Neuronal stem cell (in vitro differentiated cells): ENCODE results near the gene PDHA2. TPM values are rescaled to one million over a fixed set of nuclear protein-coding genes. Genes with fewer than 3 reads are reported as not detected.

Source experiments
- DNase-seq: peaks from one replicate; pipeline ENCODE4 v3.0.0-alpha.2; 2013; ENCODE audit warnings: low spot score
- H2AFZ ChIP-seq: one replicate; pipeline ENCODE4 v1.6.1; 2013; ENCODE audit warnings: mild to moderate bottlenecking, low read length, inconsistent platforms
- H2AK5ac ChIP-seq: 2 replicates; pipeline ENCODE4 v1.6.1; 2013; ENCODE audit warnings: low read depth, mild to moderate bottlenecking, inconsistent platforms, low read length, moderate library complexity, mixed read lengths
- H2BK120ac ChIP-seq: 2 replicates; pipeline ENCODE4 v1.6.1; 2013; ENCODE audit warnings: low read depth, mild to moderate bottlenecking, inconsistent platforms, low read length, moderate library complexity, mixed read lengths
- H2BK12ac ChIP-seq: one replicate; pipeline ENCODE4 v1.6.1; 2013; ENCODE audit warnings: low read length, inconsistent platforms
- H2BK15ac ChIP-seq: 2 replicates; pipeline ENCODE4 v1.6.1; 2013; ENCODE audit warnings: mild to moderate bottlenecking, low read length, inconsistent platforms, mixed read lengths
- H2BK5ac ChIP-seq: one replicate; pipeline ENCODE4 v1.6.1; 2013; ENCODE audit warnings: inconsistent platforms, mild to moderate bottlenecking, low read length, moderate library complexity
- H3K14ac ChIP-seq: one replicate; pipeline ENCODE4 v1.6.1; 2013; ENCODE audit warnings: low read length, inconsistent platforms
- H3K18ac ChIP-seq: 2 replicates; pipeline ENCODE4 v1.6.1; 2013; ENCODE audit warnings: low read length, inconsistent platforms
- H3K23ac ChIP-seq: 2 replicates; pipeline ENCODE4 v1.6.1; 2013; ENCODE audit warnings: low read depth, mild to moderate bottlenecking, mixed read lengths, low read length, inconsistent platforms; ENCODE audit not compliant: poor library complexity
- H3K27ac ChIP-seq: replicated peaks from 3 replicates; pipeline ENCODE4 v1.5.1; 2013; ENCODE audit warnings: low read length, inconsistent platforms
- H3K27me3 ChIP-seq, 3 experiments: 2 replicates each; pipeline ENCODE4 v1.6.1; 2013; ENCODE audit warnings: low read length in 3 of 3, mild to moderate bottlenecking in 2 of 3, inconsistent platforms in 1 of 3, low read depth in 1 of 3, mixed read lengths in 1 of 3, moderate library complexity in 1 of 3; ENCODE audit not compliant: control insufficient read depth in 3 of 3, insufficient read depth in 3 of 3
- H3K36me3 ChIP-seq, 2 donors: replicated peaks in 1 of 2; 2 replicates each; pipeline ENCODE4 v1.6.1; 2013; ENCODE audit warnings: low read length in 2 of 2; ENCODE audit not compliant: control insufficient read depth in 2 of 2, insufficient read depth in 2 of 2
- H3K4ac ChIP-seq: 2 replicates; pipeline ENCODE4 v1.6.1; 2013; ENCODE audit warnings: inconsistent platforms, mild to moderate bottlenecking, low read length, moderate library complexity
- H3K4me1 ChIP-seq, 2 donors: 1 replicate in 1 of 2; 2 replicates in 1 of 2; pipeline ENCODE4 v1.6.1; 2013; ENCODE audit warnings: low read length in 2 of 2, low read depth in 1 of 2; ENCODE audit not compliant: control insufficient read depth in 2 of 2, insufficient read depth in 1 of 2
- H3K4me2 ChIP-seq: one replicate; pipeline ENCODE4 v1.6.1; 2013; ENCODE audit warnings: mild to moderate bottlenecking, low read length, inconsistent platforms; ENCODE audit not compliant: insufficient read depth, poor library complexity, severe bottlenecking
- H3K4me3 ChIP-seq, 2 donors: 2 replicates each; pipeline ENCODE4 v1.5.1; 2013; ENCODE audit warnings: low read length in 2 of 2, mild to moderate bottlenecking in 2 of 2, inconsistent platforms in 1 of 2, moderate library complexity in 1 of 2
- H3K79me1 ChIP-seq: one replicate; pipeline ENCODE4 v1.6.1; 2013; ENCODE audit warnings: low read depth, mild to moderate bottlenecking, inconsistent platforms, low read length, moderate library complexity
- H3K9ac ChIP-seq: one replicate; pipeline ENCODE4 v1.6.1; 2013; ENCODE audit warnings: mild to moderate bottlenecking, low read depth, low read length, inconsistent platforms; ENCODE audit not compliant: poor library complexity
- H3K9me3 ChIP-seq, 2 donors: replicated peaks in 1 of 2; 2 replicates each; pipeline versions ENCODE3 to v1.6.1; 2013; ENCODE audit warnings: low read length in 2 of 2, mild to moderate bottlenecking in 2 of 2, inconsistent platforms in 1 of 2, low read depth in 1 of 2, mixed read lengths in 1 of 2, moderate library complexity in 1 of 2; ENCODE audit not compliant: control insufficient read depth in 2 of 2, insufficient read depth in 1 of 2
- H4K8ac ChIP-seq: one replicate; pipeline ENCODE4 v1.6.1; 2013; ENCODE audit warnings: low read depth, mild to moderate bottlenecking, inconsistent platforms, low read length, moderate library complexity
- H4K91ac ChIP-seq: one replicate; pipeline ENCODE4 v1.6.1; 2013; ENCODE audit warnings: low read length, low read depth, mild to moderate bottlenecking, inconsistent platforms; ENCODE audit not compliant: poor library complexity
- WGBS, 2 donors: extraction: QIAGEN DNeasy Blood & Tissue Kit; methylation state at CpG; one replicate each; pipeline ENCODE4 v1.1.7; 2013; ENCODE audit warnings: missing lambda C conversion rate in 2 of 2, mixed read lengths in 1 of 2; ENCODE audit not compliant: insufficient read length in 2 of 2, insufficient replicate concordance in 1 of 2; ENCODE audit errors: extremely low coverage in 2 of 2; 5-methylcytosine and 5-hydroxymethylcytosine counted together
- polyA plus RNA-seq, 2 experiments: library from polyadenylated mRNA; stranded (reverse); fragments of 200-250 nt; gene quantifications; one replicate each; pipeline ENCODE4 v1.2.3, GENCODE V29; 2013

Gene PDHA2
- polyA plus RNA-seq (2013, experiment 1 of 2): not detected
- not detected for polyA plus RNA-seq (2013, experiment 2 of 2)

DNA sequence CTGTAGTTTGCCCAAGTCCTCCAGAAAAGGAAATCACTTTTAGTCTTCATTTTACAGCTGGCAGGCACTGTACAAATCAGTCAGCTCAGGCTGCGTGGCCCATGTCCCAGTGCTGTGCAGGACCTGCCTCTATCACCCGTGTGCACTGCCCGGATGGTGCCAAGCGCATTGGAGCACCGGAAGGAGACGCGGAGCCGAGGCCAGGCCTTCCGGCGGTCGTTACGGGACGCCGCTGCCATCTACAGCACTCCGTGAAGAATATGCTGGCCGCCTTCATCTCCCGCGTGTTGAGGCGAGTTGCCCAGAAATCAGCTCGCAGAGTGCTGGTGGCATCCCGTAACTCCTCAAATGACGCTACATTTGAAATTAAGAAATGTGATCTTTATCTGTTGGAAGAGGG is at the start of gene PDHA2:
TSS of gene PDHA2 (plus strand) at position 203 of the 400 bp plus-strand sequence. CDS start at position 261, 58 bp downstream.
- H4K8ac ChIP-seq: peak within 1 kb of the TSS; percentile 29
- DNase-seq: no peak
- H3K27me3 ChIP-seq: no peaks in the 10 kb centered on the region
- H2BK12ac ChIP-seq: no peak within 1 kb of the TSS
- H3K9ac ChIP-seq: no peak within 1 kb of the TSS
- H2AK5ac ChIP-seq: no peak within 1 kb of the TSS
- no peak within 1 kb of the TSS for H3K4ac ChIP-seq
- H3K36me3 ChIP-seq: no peaks in the 10 kb centered on the region
- no peak within 1 kb of the TSS for H3K23ac ChIP-seq
- H3K4me1 ChIP-seq: peaks cover 2 to 8% of the 10 kb centered on the region in 2 donors
- no peak within 1 kb of the TSS for H2AFZ ChIP-seq
- no peak within 1 kb of the TSS for H2BK15ac ChIP-seq
- H3K18ac ChIP-seq: peak within 1 kb of the TSS; percentile 36
- peak within 1 kb of the TSS; percentile 15 for H3K14ac ChIP-seq
- no peak within 1 kb of the TSS for H2BK120ac ChIP-seq
- peak within 1 kb of the TSS in 1 of 2 donors; percentile 48 for H3K4me3 ChIP-seq
- peak within 1 kb of the TSS; percentile 34 for H4K91ac ChIP-seq
- H3K9me3 ChIP-seq: peaks cover 0 to 3% of the 10 kb centered on the region in 2 donors
- no peaks in the 10 kb centered on the region for H3K79me1 ChIP-seq
- H2BK5ac ChIP-seq: no peak within 1 kb of the TSS
- no peak within 1 kb of the TSS for H3K27ac ChIP-seq
- no peak within 1 kb of the TSS for H3K4me2 ChIP-seq
- WGBS, 2 donors: no CpG with 5 or more reads among the region's 22 CpGs

DNA sequence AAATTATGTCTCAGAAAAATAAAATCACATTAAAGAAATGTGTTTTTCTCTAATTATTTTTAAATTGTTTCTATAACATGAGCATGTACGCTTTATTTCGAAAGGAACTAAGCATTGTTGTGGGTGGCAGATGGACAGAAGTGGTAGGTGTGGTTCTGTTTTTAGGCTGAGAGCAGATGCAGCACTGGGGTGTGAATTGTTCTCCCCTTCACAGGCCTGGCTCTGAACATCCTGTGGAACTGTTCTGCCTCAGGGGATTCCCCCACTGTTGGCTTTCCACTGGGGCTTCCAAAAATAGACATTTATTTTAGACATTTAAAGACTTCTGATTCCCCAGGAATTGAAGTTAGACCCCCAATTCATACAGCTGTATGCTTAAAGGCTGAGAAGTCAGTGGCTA is 41.9 kb upstream of the PDHA2 start:
- Histone ChIP-seq H3K4me2 (no peak overlapping the region), H3K18ac (no peak overlapping the region), H3K23ac (no peak overlapping the region), H4K8ac (no peak overlapping the region), H2AFZ (no peak overlapping the region), H3K14ac (no peak overlapping the region), H3K36me3 (no peaks in the 10 kb centered on the region), H2BK15ac (no peak overlapping the region), H3K4me3 (no peak overlapping the region), H3K9ac (no peak overlapping the region), H2AK5ac (no peak overlapping the region), H4K91ac (no peak overlapping the region), H3K27me3 (no peaks in the 10 kb centered on the region), H2BK5ac (no peak overlapping the region), H2BK12ac (no peak overlapping the region), H3K79me1 (no peaks in the 10 kb centered on the region), H3K9me3 (peaks cover 0 to 7% of the 10 kb centered on the region in 2 donors), H3K27ac (no peak overlapping the region), H3K4me1 (peaks cover 0 to 9% of the 10 kb centered on the region in 2 donors), H3K4ac (no peak overlapping the region), H2BK120ac (no peak overlapping the region)
- no peak for DNase-seq
- no CpG with 5 or more reads among the region's 2 CpGs for WGBS, 2 donors

DNA sequence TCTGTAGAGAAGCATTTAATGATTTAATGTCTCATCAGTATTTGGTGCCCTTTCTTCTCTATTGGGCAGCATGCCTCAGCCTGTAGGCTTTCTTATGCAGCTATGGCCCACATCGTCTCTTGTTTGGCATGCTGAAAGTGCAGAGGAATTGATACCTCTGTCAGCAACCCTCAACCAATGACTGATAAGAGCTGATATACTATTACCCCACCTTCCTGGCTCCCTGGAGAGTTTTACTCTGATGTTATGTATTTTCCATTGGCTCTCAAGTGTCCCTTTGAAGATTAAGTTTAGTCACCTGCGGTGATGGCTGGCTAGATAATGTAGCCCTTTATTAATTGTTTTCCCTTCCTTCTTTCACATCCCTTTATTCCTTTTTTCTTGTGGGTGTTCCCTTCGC is 41.2 kb upstream of the PDHA2 start:
- Histone ChIP-seq H3K14ac (no peak overlapping the region), H3K9ac (no peak overlapping the region), H3K4me1 (peaks cover 0 to 9% of the 10 kb centered on the region in 2 donors), H2AK5ac (no peak overlapping the region), H3K4ac (no peak overlapping the region), H3K18ac (no peak overlapping the region), H2AFZ (no peak overlapping the region), H2BK5ac (no peak overlapping the region), H3K4me3 (no peak overlapping the region), H3K79me1 (no peaks in the 10 kb centered on the region), H3K36me3 (no peaks in the 10 kb centered on the region), H2BK120ac (no peak overlapping the region), H4K8ac (no peak overlapping the region), H3K4me2 (no peak overlapping the region), H3K23ac (no peak overlapping the region), H3K27me3 (no peaks in the 10 kb centered on the region), H2BK15ac (no peak overlapping the region), H2BK12ac (no peak overlapping the region), H4K91ac (no peak overlapping the region), H3K9me3 (peaks cover 1 to 13% of the 10 kb centered on the region in 2 donors), H3K27ac (no peak overlapping the region)
- no CpG with 5 or more reads among the region's 3 CpGs for WGBS, 2 donors
- DNase-seq: no peak

DNA sequence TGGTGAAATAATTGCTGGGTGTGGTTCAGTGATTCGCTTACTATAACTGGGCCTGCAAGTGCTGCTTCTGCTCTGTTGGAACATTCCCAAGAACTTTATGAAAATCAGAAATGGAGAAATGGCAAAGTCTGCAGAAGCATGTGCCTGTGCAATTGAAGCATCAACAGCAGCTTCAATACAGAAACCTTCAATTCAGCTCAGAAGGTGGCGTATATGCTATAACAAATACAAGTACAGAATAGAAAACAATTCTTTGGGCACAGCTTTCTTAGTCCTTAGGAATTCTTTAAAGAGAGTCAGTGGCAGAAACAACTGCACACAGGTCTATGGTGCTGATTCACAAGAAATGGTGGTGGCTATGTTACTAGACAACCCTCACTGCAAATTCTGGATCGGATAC is 18.0 kb upstream of the PDHA2 start:
- no peak overlapping the region for H2BK12ac ChIP-seq
- H3K4me2 ChIP-seq: no peak overlapping the region
- H2BK15ac ChIP-seq: no peak overlapping the region
- no peak overlapping the region for H4K8ac ChIP-seq
- no peaks in the 10 kb centered on the region for H3K79me1 ChIP-seq
- H3K4ac ChIP-seq: no peak overlapping the region
- H3K36me3 ChIP-seq: no peaks in the 10 kb centered on the region
- no CpG with 5 or more reads among the region's 3 CpGs for WGBS, 2 donors
- no peak overlapping the region for H2AK5ac ChIP-seq
- DNase-seq: no peak
- no peak overlapping the region for H3K4me3 ChIP-seq
- H3K23ac ChIP-seq: no peak overlapping the region
- H2BK5ac ChIP-seq: no peak overlapping the region
- H3K4me1 ChIP-seq: no peaks in the 10 kb centered on the region
- H2BK120ac ChIP-seq: no peak overlapping the region
- H3K14ac ChIP-seq: no peak overlapping the region
- H3K18ac ChIP-seq: no peak overlapping the region
- H3K27ac ChIP-seq: no peak overlapping the region
- H3K27me3 ChIP-seq: no peaks in the 10 kb centered on the region
- H4K91ac ChIP-seq: no peak overlapping the region
- H3K9ac ChIP-seq: no peak overlapping the region
- no peak overlapping the region for H2AFZ ChIP-seq
- no peaks in the 10 kb centered on the region for H3K9me3 ChIP-seq
